ENCODE results near the gene AFF4.

Gene AFF4

GRCh38 chr5:132887283-132887682 is 76.2 kb downstream of the AFF4 start:
- Histone ChIP-seq H3K9me3 (ENCODE audit: insufficient read depth, low read length) (no peaks in the 10 kb centered on the region), H3K4me3 (ENCODE audit: insufficient read length, low read depth) (no peak overlapping the region), H3K4me1 (ENCODE audit: insufficient read depth, insufficient read length) (peaks cover 3% of the 10 kb centered on the region), H3K36me3 (ENCODE audit: insufficient read depth, insufficient read length, low read length) (peaks cover 62% of the 10 kb centered on the region), H3K27me3 (ENCODE audit: insufficient read depth, insufficient read length) (no peaks in the 10 kb centered on the region), H3K9ac (ENCODE audit: insufficient read length, low read depth) (no peak overlapping the region)
- no peak for DNase-seq (ENCODE audit: low read depth, low spot score)
- TF ChIP-seq YY1 (IDR thresholded peaks at IDR 0.05; ENCODE audit: insufficient read depth, insufficient read length) (no peak), ZNF274 (IDR thresholded peaks at IDR 0.05; ENCODE audit: low read depth, low read length) (no peak), SUZ12 (IDR thresholded peaks at IDR 0.05; ENCODE audit: extremely low read depth, insufficient read depth, insufficient read length) (no peak)

- Histone ChIP-seq H3K27me3 (ENCODE audit: insufficient read depth, insufficient read length) (no peaks in the 10 kb centered on the region), H3K4me1 (ENCODE audit: insufficient read depth, insufficient read length) (peaks cover 3% of the 10 kb centered on the region), H3K9me3 (ENCODE audit: insufficient read depth, low read length) (no peaks in the 10 kb centered on the region), H3K4me3 (ENCODE audit: insufficient read length, low read depth) (no peak overlapping the region), H3K9ac (ENCODE audit: insufficient read length, low read depth) (no peak overlapping the region), H3K36me3 (ENCODE audit: insufficient read depth, insufficient read length, low read length) (peaks cover 66% of the 10 kb centered on the region)
- DNase-seq (ENCODE audit: low read depth, low spot score) = no peak
- TF ChIP-seq ZNF274 (IDR thresholded peaks at IDR 0.05; ENCODE audit: low read depth, low read length) (no peak), SUZ12 (IDR thresholded peaks at IDR 0.05; ENCODE audit: extremely low read depth, insufficient read depth, insufficient read length) (no peak), YY1 (IDR thresholded peaks at IDR 0.05; ENCODE audit: insufficient read depth, insufficient read length) (no peak)
Observed at GRCh38 chr5:132886064-132886823, 77.2 kb downstream of the AFF4 start.

DNA sequence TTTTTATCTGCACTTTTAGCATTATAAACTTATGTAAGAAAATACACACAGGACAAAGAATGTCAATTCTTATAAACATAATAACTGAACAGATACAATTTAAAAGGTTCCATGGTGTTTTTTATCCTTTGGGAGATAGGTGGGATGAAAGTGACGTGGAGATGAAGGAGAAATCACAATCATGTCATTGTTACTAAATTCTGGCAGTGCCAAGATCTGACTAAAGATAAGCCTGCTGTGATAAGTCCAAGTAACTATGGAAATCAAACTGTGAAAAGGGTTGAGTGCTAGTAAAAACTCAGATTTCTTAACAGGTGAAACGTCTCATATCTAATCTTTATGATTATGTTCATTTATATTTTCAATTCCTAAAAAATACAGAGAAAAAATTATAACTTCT is 78.9 kb downstream of the AFF4 start:
- H3K9me3 ChIP-seq (ENCODE audit: insufficient read depth, low read length) = no peaks in the 10 kb centered on the region
- no peaks in the 10 kb centered on the region for H3K27me3 ChIP-seq (ENCODE audit: insufficient read depth, insufficient read length)
- no peak for TF ChIP-seq SUZ12 (IDR thresholded peaks at IDR 0.05; ENCODE audit: extremely low read depth, insufficient read depth, insufficient read length)
- no peak for TF ChIP-seq YY1 (IDR thresholded peaks at IDR 0.05; ENCODE audit: insufficient read depth, insufficient read length)
- no peak for TF ChIP-seq ZNF274 (IDR thresholded peaks at IDR 0.05; ENCODE audit: low read depth, low read length)
- peaks cover 71% of the 10 kb centered on the region for H3K36me3 ChIP-seq (ENCODE audit: insufficient read depth, insufficient read length, low read length)
- no peak overlapping the region for H3K4me3 ChIP-seq (ENCODE audit: insufficient read length, low read depth)
- no peak for DNase-seq (ENCODE audit: low read depth, low spot score)
- H3K4me1 ChIP-seq (ENCODE audit: insufficient read depth, insufficient read length) = peaks cover 3% of the 10 kb centered on the region
- no peak overlapping the region for H3K9ac ChIP-seq (ENCODE audit: insufficient read length, low read depth)

GRCh38 chr5:132883261-132883834 is 80.1 kb downstream of the AFF4 start:
- no peak overlapping the region for H3K4me3 ChIP-seq (ENCODE audit: insufficient read length, low read depth)
- no peaks in the 10 kb centered on the region for H3K27me3 ChIP-seq (ENCODE audit: insufficient read depth, insufficient read length)
- no peak for DNase-seq (ENCODE audit: low read depth, low spot score)
- H3K4me1 ChIP-seq (ENCODE audit: insufficient read depth, insufficient read length) = peaks cover 3% of the 10 kb centered on the region
- TF ChIP-seq ZNF274 (IDR thresholded peaks at IDR 0.05; ENCODE audit: low read depth, low read length) (no peak), YY1 (IDR thresholded peaks at IDR 0.05; ENCODE audit: insufficient read depth, insufficient read length) (no peak), SUZ12 (IDR thresholded peaks at IDR 0.05; ENCODE audit: extremely low read depth, insufficient read depth, insufficient read length) (no peak)
- no peaks in the 10 kb centered on the region for H3K9me3 ChIP-seq (ENCODE audit: insufficient read depth, low read length)
- H3K36me3 ChIP-seq (ENCODE audit: insufficient read depth, insufficient read length, low read length) = peaks cover 67% of the 10 kb centered on the region
- no peak overlapping the region for H3K9ac ChIP-seq (ENCODE audit: insufficient read length, low read depth)

GRCh38 chr5:132877938-132878337 is 85.5 kb downstream of the AFF4 start:
- H3K27me3 ChIP-seq (ENCODE audit: insufficient read depth, insufficient read length) = no peaks in the 10 kb centered on the region
- TF ChIP-seq SUZ12 (IDR thresholded peaks at IDR 0.05; ENCODE audit: extremely low read depth, insufficient read depth, insufficient read length) = no peak
- TF ChIP-seq YY1 (IDR thresholded peaks at IDR 0.05; ENCODE audit: insufficient read depth, insufficient read length) = no peak
- no peak for TF ChIP-seq ZNF274 (IDR thresholded peaks at IDR 0.05; ENCODE audit: low read depth, low read length)
- DNase-seq (ENCODE audit: low read depth, low spot score) = no peak
- H3K4me1 ChIP-seq (ENCODE audit: insufficient read depth, insufficient read length) = no peaks in the 10 kb centered on the region
- no peaks in the 10 kb centered on the region for H3K9me3 ChIP-seq (ENCODE audit: insufficient read depth, low read length)
- H3K36me3 ChIP-seq (ENCODE audit: insufficient read depth, insufficient read length, low read length) = peaks cover 54% of the 10 kb centered on the region
- no peak overlapping the region for H3K4me3 ChIP-seq (ENCODE audit: insufficient read length, low read depth)
- no peak overlapping the region for H3K9ac ChIP-seq (ENCODE audit: insufficient read length, low read depth)

DNA sequence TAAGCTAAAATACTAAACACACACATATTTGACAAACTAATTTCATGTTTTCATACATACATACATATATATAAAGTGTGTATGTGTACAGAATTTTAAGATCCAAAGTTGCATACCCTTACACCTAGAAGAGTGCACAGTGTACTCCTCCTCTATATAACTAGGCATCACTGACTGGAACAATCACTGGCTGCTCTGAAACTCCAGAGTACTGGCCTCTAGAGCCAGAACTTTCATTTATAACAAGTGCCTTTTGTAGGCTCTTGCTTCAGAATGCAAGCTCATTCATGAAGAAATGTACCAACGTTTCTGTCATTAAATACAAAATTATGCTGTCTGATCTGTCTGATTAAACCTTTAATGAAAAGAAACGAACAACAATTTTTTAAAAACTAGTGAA is 86.0 kb downstream of the AFF4 start:
- Histone ChIP-seq H3K36me3 (ENCODE audit: insufficient read depth, insufficient read length, low read length) (peaks cover 51% of the 10 kb centered on the region), H3K27me3 (ENCODE audit: insufficient read depth, insufficient read length) (no peaks in the 10 kb centered on the region), H3K4me1 (ENCODE audit: insufficient read depth, insufficient read length) (no peaks in the 10 kb centered on the region), H3K4me3 (ENCODE audit: insufficient read length, low read depth) (no peak overlapping the region), H3K9ac (ENCODE audit: insufficient read length, low read depth) (no peak overlapping the region), H3K9me3 (ENCODE audit: insufficient read depth, low read length) (no peaks in the 10 kb centered on the region)
- DNase-seq (ENCODE audit: low read depth, low spot score) = no peak
- TF ChIP-seq ZNF274 (IDR thresholded peaks at IDR 0.05; ENCODE audit: low read depth, low read length) = no peak
- TF ChIP-seq SUZ12 (IDR thresholded peaks at IDR 0.05; ENCODE audit: extremely low read depth, insufficient read depth, insufficient read length) = no peak
- no peak for TF ChIP-seq YY1 (IDR thresholded peaks at IDR 0.05; ENCODE audit: insufficient read depth, insufficient read length)

DNA sequence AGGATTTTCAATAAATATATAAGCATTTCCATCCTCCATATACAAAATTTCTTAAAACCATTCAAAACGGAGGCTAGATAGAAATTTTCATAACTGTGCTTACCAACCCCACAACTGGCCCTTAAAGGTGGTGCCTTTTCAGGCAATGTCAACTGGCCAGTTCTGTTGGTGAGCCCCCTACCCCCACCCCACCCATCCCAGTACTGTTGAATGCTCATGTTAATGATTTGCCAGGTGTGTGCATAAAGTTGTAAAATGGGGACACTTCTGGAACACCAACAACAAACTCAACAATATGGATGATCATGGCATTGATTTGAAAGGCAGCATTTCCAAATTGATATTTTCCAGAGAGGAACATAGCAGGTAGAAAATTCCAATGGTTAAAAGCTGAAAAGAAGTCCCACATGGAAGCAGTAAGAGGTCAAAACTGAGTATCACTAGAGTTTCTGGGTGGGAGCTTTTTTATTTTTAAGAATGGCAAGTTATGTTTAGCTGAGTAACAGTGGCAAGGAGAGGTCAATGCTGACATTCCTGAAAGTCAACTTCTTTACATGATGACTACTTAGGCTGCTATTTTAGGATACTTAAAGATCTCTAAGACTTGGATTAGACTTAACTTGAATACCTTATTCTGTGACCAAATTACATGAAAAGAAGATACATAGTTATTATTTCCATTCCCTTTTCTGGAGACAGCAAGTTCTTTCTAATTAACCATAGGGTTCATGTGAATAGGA is 87.2 kb downstream of the AFF4 start:
- Histone ChIP-seq H3K9ac (ENCODE audit: insufficient read length, low read depth) (no peak overlapping the region), H3K4me1 (ENCODE audit: insufficient read depth, insufficient read length) (no peaks in the 10 kb centered on the region), H3K36me3 (ENCODE audit: insufficient read depth, insufficient read length, low read length) (peaks cover 47% of the 10 kb centered on the region), H3K27me3 (ENCODE audit: insufficient read depth, insufficient read length) (no peaks in the 10 kb centered on the region), H3K4me3 (ENCODE audit: insufficient read length, low read depth) (no peak overlapping the region), H3K9me3 (ENCODE audit: insufficient read depth, low read length) (no peaks in the 10 kb centered on the region)
- TF ChIP-seq SUZ12 (IDR thresholded peaks at IDR 0.05; ENCODE audit: extremely low read depth, insufficient read depth, insufficient read length) (no peak), YY1 (IDR thresholded peaks at IDR 0.05; ENCODE audit: insufficient read depth, insufficient read length) (no peak), ZNF274 (IDR thresholded peaks at IDR 0.05; ENCODE audit: low read depth, low read length) (no peak)
- no peak for DNase-seq (ENCODE audit: low read depth, low spot score)

All from NT2/D1 (cell line).